Stimulated activated CD4-positive, alpha-beta T cell treated with anti-CD3 and anti-CD28 coated beads, Interleukin-1b, Interleukin-23, amount 100 ng/mL, for 1 hour (primary cell): ENCODE measurements around the gene C9orf57.
"Not testable (repeated sequence)": the region's sequence is repeated elsewhere in the genome, so short reads cannot be mapped to it uniquely, and the experiment has no call there.

Experiments used
- DNase-seq, 2 donors: peaks; one replicate each; pipeline ENCODE4 v3.0.0-alpha.2; 2020; ENCODE audit warnings: low read depth in 2 of 2

C9orf57 gene

DNA sequence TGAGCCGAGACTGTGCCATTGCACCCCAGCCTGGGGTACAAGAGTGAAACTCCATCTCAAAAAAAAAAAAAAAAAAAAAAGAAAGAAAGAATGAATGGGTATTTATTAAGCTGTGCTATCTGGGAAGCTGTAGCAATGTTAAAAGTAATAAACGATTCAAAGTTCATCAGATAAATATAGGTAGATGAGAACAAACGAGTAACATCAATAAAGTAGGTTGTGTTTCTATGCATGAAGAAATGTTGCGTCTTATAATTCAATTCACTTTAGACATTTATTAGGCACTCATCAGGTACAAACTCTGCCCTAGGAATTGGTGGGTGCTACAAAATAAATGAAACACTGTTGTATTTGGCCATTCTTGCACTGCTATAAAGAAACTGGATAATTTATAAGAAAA lies 36.8 kb downstream of the C9orf57 start:
- DNase-seq: no peak

DNA sequence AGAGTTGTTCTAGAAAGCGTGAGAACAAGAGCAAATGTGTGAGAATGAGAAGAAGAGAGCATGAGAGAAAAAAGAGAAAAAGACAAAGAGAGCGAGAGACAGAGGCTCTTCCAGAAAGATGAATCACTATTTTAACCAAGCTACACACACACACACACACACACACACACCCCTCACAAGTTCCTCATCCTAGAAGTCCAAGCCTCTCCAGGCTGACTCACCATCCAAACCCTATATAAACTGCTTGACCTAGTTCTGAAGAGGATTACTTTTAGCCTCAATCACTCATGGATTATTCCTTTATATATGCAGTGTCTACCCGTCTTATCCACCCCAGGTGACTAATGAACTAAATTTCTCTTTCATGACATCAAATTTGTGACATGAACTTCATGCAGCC lies 37.6 kb downstream of the C9orf57 start:
- DNase-seq: no peak

DNA sequence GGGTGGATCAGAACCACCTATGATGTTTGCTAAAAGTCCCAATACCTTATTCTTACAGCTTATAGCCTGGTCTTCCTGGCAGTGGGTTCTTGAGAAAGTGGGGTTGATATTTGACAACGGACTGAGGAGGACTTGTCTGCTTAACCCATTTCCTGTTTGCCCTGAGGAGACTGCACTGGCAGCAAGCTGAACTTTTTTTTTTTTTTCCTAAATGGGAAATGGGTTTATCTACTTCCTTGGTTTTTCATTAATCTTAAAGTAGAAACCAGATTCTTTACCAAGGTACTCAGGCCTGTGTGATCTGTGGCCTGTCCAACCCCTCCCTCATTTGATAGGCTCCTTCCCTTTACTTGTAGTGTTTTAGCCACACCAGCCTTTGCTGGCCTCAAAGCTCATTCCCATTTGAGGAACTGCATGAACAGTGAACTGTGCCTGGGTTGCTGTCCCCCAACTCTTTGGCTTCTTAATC lies 47.1 kb downstream of the C9orf57 start:
- no peak for DNase-seq

DNA sequence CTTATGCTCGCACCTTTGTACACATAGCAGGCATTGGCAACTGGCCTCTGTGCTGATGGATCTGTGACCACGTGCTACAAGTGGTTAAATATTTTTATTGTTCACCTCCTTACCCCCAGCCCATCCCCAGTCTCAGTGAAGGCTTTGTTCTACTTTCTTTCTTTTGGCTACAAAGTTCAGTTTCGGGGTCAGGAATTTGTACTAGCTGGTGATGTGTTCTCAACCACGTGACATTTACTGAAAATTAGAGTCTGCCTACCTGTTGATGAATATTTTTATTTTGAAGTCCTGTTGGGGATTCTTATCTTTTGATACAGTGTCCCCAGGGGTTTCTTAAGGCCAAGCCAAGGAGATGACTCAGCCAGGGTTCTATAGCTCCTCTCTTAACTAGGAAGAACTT lies 47.8 kb downstream of the C9orf57 start:
- no peak for DNase-seq

DNA sequence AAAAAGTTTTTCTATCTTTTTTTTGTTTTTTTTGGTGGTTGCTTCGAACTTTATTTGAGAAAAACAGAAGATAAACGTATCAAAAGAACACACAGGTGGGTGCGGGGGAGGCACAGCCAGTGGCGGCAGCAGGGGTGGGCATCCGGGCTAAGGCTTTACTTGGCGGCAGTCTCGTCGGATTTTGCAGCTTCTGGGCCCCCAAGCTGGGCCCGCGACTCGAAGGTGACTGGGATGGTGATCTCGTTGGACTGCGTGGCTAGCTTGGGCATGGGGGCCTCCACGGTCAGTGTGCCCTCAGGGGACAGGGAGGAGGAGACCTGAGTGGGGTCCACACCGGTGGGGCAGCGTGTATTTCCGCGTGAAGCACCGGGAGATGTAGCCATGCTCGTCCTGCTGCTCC lies 52.7 kb downstream of the C9orf57 start:
- DNase-seq: not testable (repeated sequence)

DNA sequence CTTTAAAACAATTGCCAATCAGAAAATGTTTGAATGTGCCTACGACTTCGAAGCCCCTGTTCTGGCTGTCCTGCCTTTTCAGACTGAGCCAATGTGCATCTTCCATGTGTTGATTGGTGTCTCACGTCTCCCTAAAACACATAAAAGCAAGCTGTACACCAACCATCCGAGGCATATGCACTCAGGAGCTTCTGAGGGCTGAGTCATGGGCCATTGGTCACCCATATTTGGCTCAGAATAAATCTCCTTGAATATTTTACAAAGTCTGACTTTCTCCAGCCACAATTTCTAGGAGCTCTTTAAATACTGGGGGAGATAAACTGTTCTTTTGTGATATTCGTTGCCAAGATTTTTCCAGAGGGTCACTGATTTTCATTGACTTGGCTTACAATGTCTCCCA lies 53.9 kb downstream of the C9orf57 start:
- no peak for DNase-seq

- DNase-seq: no peak
Observed at GRCh38 chr9:72005451-72005850, 55.0 kb downstream of the C9orf57 start.
